HG02798 (cell line): Measurements from ENCODE around the gene LIX1L.

Experiments
- ATAC-seq: cut with Tn5 transposase; IDR thresholded peaks from one replicate; pipeline ENCODE4 v1.9.1; 2021; ENCODE audit warnings: mild to moderate bottlenecking; ENCODE audit not compliant: unreplicated experiment, poor library complexity

The LIX1L gene

GRCh38 chr1:145985502-145986439, 28.0 kb upstream of the LIX1L start:
- no peak for ATAC-seq

DNA sequence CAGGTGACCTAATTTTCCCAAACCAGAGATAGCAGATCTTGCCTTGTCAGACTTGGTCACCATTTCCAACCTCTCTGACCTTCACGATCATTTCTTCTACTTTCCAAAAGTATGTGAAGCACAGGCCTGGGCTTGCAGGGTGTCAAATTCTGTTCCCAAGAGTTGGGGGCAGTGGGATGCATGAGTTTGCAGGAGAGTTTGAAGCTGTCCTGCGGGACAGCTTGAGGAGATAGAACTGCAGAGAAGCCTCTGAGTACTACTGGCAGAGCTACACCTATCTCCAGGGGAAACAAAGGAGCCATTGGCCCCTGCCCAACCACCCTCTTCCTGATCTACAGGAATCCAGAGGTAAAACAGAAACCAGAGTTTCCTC, 27.3 kb upstream of the LIX1L start:
- no peak for ATAC-seq

- no peak for ATAC-seq
These were observed 26.4 kb upstream of the LIX1L start for GRCh38 chr1:145983960-145984830.

DNA sequence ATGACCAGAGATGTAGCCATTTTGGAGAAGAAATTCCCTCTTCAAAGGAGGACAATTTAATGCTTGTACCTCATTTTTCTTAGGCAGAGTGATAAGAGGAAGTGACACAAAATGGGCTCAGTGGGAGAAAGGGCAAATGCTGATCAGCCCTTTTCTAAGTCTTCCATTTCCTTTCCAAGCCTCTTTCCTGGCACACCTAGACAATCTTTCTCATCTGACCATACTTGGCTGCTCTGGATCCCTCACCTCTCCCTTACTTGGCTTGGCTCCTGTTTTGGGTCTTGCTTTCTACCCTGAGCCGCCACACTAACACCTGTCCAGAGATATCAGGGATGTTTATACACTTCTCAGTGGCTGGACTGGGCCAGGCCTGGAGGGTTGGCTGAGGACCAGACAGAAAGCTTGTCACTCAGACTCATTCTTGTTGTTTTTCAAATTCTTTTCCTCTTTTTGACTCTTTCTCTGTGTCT, 25.4 kb upstream of the LIX1L start:
- no peak for ATAC-seq

DNA sequence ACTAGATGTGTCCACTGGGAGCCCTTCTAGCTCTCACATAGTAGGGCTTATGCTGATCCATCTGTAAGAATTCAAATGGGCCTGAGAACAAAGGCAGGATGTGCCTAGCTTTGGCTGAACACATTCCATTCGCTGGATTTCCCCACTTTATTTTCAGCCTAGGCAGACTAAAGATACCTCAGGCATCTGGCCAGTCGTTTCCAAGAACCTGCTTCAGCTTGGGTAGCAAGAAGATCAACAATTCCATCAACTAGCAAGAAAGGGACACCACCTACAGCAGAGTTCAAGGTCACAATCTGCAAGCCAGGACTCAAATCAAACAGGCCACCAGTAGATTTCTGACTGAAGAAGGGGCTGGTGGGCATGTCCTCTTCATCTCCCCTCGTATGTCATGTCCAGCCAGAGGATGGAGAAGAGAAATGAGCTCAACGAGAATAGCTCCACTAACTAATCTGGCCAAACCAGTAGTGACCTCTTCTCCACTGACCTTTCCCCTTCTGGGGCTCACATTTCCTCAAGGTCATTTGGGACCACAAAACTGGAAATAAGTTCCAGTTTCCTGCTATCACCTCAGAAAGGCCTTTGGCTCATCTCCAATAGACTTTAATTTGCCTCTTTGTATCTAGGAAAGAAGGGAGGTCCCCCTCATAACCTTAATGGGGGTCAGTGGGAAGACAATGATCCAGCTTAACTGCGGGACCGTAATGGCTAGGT, 24.4 kb upstream of the LIX1L start:
- no peak for ATAC-seq

GRCh38 chr1:145980457-145980994, 22.7 kb upstream of the LIX1L start:
- no peak for ATAC-seq

DNA sequence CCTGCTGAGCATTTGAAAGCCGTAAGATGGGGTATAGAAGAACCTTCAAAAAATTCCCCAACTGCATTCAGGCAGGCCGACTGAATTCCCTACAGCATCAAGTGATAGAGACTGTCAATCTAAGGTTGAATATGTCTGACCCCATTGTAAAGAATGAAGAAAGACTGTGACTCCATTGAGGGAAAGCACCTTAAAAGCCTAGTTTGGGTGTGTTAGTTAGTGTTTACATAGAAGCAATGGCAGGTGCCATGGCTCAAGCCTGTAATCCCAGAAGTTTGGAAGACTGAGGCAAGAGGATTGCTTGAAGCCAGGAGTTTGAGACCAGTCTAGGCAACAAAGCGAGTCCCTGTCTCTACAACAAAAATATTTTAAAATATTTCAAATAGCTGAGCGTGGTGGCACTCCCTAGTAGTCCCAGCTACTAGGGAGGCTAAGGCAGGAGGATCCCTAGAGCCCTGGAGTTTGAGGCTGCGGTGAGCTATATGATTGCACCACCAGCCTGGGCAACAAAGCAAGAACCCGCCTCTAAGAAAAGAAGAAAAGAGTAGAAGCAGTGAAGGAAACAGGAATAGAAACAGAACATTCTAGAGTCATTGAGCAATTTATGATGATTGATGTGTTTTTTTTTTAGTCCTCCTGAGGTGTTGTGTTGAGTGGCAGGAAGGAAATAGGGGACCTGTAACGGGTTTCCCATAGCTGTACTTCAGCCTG, 22.1 kb upstream of the LIX1L start:
- peak; percentile 23 for ATAC-seq

- peak; percentile 90 for ATAC-seq
These were observed 21.3 kb upstream of the LIX1L start for GRCh38 chr1:145978854-145979745.

- no peak for ATAC-seq
These were observed 20.6 kb upstream of the LIX1L start for GRCh38 chr1:145978471-145978853.

DNA sequence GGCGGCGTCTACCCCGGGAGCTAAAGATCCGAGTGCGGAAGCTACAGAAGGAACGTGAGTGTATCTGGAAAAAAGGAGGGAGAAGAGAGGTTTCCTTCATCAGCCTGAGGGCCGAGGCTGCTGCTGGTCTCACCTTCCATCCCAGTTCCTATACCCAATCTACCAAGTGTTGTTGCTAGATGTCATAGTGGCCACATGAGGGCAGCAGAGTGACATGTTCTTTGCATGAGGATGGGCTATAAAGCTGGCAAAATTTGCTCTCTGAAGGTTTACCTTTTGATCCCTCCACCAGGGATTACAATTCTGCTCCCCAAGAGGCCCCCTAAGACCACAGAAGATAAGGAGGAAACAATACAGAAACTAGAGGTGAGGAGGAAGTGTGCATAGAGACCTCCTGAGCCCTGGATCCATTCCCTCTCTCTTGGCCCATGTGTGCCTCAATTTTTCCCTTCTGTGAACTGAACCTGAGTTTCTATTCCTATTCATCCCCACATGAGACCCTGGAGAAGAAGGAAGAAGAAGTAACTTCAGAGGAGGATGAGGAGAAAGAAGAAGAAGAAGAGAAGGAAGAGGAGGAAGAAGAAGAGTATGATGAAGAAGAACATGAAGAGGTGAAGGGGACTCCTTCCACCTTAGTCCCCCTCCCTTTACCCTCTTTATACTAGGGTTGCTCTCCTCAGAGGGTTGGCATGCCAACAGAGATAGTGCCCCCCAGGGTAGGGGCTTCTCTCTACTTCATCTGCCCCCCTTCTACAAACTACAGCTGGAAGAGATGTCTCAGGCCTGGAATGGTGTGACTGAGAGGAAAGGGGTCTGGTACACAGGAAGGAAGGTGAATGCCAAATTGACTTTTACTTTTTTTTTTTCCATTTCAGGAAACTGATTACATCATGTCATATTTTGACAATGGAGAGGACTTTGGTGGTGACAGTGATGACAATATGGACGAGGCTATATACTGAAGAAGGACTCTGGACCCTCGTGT, 20.0 kb upstream of the LIX1L start:
- peak; percentile 16 for ATAC-seq

GRCh38 chr1:145977016-145977415, 19.2 kb upstream of the LIX1L start:
- no peak for ATAC-seq

DNA sequence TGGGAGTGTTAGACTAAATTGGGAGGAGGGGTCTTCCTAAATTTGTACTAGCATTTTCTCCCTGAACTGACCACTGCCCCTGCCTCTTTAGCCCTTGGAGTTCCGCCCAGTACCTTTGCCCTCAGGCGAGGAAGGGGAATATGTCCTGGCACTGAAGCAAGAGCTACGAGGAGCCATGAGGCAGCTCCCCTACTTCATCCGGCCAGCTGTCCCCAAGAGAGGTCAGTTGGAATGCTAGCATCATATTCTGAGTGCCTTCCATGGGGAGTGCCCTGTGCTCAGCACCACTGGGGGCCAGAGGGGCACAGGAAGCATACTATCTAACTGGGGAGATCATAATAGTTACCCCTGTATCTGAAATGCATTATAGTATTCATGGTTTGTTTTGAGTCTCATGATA, 17.4 kb upstream of the LIX1L start:
- no peak for ATAC-seq

DNA sequence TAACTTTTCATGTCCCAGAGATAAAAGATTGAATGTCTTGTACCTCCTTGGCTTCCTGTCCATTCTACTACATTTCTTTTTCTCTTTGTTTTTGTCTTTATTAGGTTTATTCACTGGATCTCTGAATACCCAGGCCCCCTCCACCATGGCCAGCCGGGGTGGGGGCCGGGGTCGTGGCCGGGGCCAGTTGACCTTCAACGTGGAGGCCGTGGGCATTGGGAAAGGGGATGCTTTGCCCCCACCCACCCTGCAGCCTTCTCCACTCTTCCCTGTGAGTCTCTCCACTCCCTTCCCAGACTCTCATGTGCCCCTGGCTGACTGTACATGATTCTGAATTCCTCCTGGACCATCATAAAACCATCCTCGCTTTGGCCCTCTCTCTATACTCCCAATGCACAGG, 16.9 kb upstream of the LIX1L start:
- no peak for ATAC-seq

GRCh38 chr1:145972580-145972979, 14.8 kb upstream of the LIX1L start:
- ATAC-seq: no peak

- ATAC-seq: no peak
These were observed 9.5 kb upstream of the LIX1L start for GRCh38 chr1:145967288-145967687.

DNA sequence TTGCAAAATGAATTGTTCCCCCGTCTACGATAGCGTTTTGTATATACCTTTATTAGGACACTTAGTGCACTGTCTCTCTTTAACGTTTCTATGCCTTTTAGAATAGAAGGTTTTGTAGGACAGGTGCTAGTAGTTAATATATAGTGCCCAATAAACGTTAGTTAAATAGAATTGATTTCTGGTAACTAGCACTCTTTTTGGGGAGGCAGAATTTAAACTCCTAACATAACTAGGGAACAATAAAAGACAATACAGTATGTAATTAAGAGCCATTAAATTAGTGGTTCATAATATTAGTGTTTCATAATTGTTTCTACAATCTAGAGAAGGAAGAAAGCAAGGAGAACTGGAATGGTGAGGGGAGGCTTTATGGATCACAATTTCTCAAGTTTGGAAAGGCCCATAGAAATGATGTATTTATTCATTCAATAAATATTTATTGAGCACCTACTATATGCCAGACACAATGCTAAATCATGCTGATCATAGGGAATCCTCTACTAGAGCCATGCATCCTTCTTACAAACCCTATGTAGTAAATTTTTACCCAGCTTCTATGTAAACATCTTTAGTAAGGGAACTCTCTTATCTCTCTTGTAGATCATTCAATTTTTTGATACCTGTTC, 7.4 kb upstream of the LIX1L start:
- no peak for ATAC-seq
